Naive thymus-derived CD4-positive, alpha-beta T cell (primary cell): Measurements from ENCODE around the gene AFF4. TPM values are rescaled to one million over a fixed set of nuclear protein-coding genes. Genes with fewer than 3 reads are reported as not detected.

Experiments
- ATAC-seq: fragments of 150-1000 bp; cut with Tn5 transposase; 2 replicates; pipeline ENCODE4 v1.10.0; 2021; ENCODE audit warnings: mild to moderate bottlenecking, moderate library complexity
- CTCF ChIA-PET: fragments of 350-600 bp; sonication (Branson Sonifier 250); formaldehyde crosslinking; loops from one replicate; lab custom pipeline; 2021; ENCODE audit warnings: antibody characterized with exemption; lab: Charles Lee
- POLR2A ChIA-PET: fragments of 350-600 bp; sonication (Branson Sonifier 250); formaldehyde crosslinking; loops from one replicate; lab custom pipeline; 2021; ENCODE audit warnings: antibody characterized with exemption, inconsistent platforms; lab: Charles Lee
- DNase-seq, 9 donors: peaks; one replicate each; pipeline versions ENCODE4 v3.0.0 to v3.0.0-alpha.2; 2020 to 2022; ENCODE audit warnings: mixed read lengths in 1 of 9
- H3K27ac ChIP-seq: one replicate; pipeline ENCODE4 v1.7.0; 2013; ENCODE audit warnings: mild to moderate bottlenecking, low read depth, low read length, moderate library complexity
- H3K27me3 ChIP-seq, 2 donors: one replicate each; pipeline ENCODE4 v1.7.0; 2013; ENCODE audit warnings: low read length in 2 of 2, mild to moderate bottlenecking in 2 of 2, moderate library complexity in 2 of 2; ENCODE audit not compliant: control insufficient read depth in 2 of 2, insufficient read depth in 2 of 2
- H3K36me3 ChIP-seq, 3 experiments: 1 replicate in 2 of 3; 2 replicates in 1 of 3; pipeline ENCODE4 v1.7.0; 2013; ENCODE audit warnings: low read length in 3 of 3, mild to moderate bottlenecking in 3 of 3, moderate library complexity in 1 of 3; ENCODE audit not compliant: insufficient read depth in 3 of 3, control insufficient read depth in 2 of 3
- H3K4me1 ChIP-seq, 2 donors: one replicate each; pipeline ENCODE4 v1.7.0; 2013; ENCODE audit warnings: low read length in 2 of 2, mild to moderate bottlenecking in 2 of 2, moderate library complexity in 1 of 2; ENCODE audit not compliant: control insufficient read depth in 2 of 2, insufficient read depth in 2 of 2
- H3K4me3 ChIP-seq: 2 replicates; pipeline ENCODE4 v1.7.0; 2013; ENCODE audit warnings: mild to moderate bottlenecking, low read length
- H3K9me3 ChIP-seq, 3 experiments: 1 replicate in 2 of 3; 2 replicates in 1 of 3; pipeline ENCODE4 v1.7.0; 2013; ENCODE audit warnings: low read length in 3 of 3; ENCODE audit not compliant: control insufficient read depth in 2 of 3
- H3K27ac Mint-ChIP-seq, 9 donors: one replicate each; pipeline ENCODE4 v1.8.0; 2020 to 2022; ENCODE audit warnings: mixed read lengths in 9 of 9, mild to moderate bottlenecking in 8 of 9, moderate library complexity in 5 of 9, inconsistent platforms in 2 of 9
- H3K27me3 Mint-ChIP-seq, 5 donors: one replicate each; pipeline ENCODE4 v1.8.0; 2021 to 2022; ENCODE audit warnings: mixed read lengths in 5 of 5, mild to moderate bottlenecking in 1 of 5
- H3K36me3 Mint-ChIP-seq, 5 donors: one replicate each; pipeline ENCODE4 v1.8.0; 2020 to 2022; ENCODE audit warnings: mixed read lengths in 5 of 5, mild to moderate bottlenecking in 3 of 5, inconsistent platforms in 1 of 5
- H3K4me1 Mint-ChIP-seq, 7 donors: one replicate each; pipeline ENCODE4 v1.8.0; 2020 to 2022; ENCODE audit warnings: mixed read lengths in 7 of 7, mild to moderate bottlenecking in 3 of 7, inconsistent platforms in 1 of 7
- H3K4me3 Mint-ChIP-seq, 10 donors: one replicate each; pipeline ENCODE4 v1.8.0; 2020 to 2022; ENCODE audit warnings: mild to moderate bottlenecking in 10 of 10, mixed read lengths in 10 of 10, moderate library complexity in 6 of 10, inconsistent platforms in 2 of 10
- H3K9me3 Mint-ChIP-seq, 11 donors: one replicate each; pipeline ENCODE4 v1.8.0; 2020 to 2022; ENCODE audit warnings: mixed read lengths in 11 of 11, mild to moderate bottlenecking in 4 of 11, inconsistent platforms in 1 of 11, moderate library complexity in 1 of 11
- intact Hi-C, 2 donors: fragments of 100-400 bp; cut with micrococcal nuclease; formaldehyde crosslinking; loops; one replicate each; pipeline ENCODE4 v1.15.1; 2023
- polyA plus RNA-seq, 2 donors: library from polyadenylated mRNA; unstranded; fragments of 300-500 nt; fragmentation: Illumina TruSeq; gene quantifications; one replicate each; pipeline ENCODE4 v1.2.3, GENCODE V29; 2021
- total RNA-seq, 6 experiments: library from RNA in 5 of 6; stranded (reverse) in 5 of 6; gene quantifications; 1 replicate in 5 of 6; 2 replicates in 1 of 6; pipeline ENCODE4 v1.2.3 and lab custom pipeline; 2021 to 2026

The AFF4 gene
- total and polyA plus RNA-seq, 7 experiments from 2014 or later = 25.3 to 82.3 (median 63.3) TPM

- Histone ChIP-seq H3K4me1 (no peaks in the 10 kb centered on the region), H3K9me3 (no peaks in the 10 kb centered on the region), H3K36me3 (peaks cover 19 to 59% (median 20%) of the 10 kb centered on the region in 3 experiments), H3K4me3 (no peak overlapping the region), H3K27ac (no peak overlapping the region), H3K27me3 (no peaks in the 10 kb centered on the region)
- ChIA-PET POLR2A (no interaction called here), CTCF (no interaction called here)
- H3K27me3 Mint-ChIP-seq = no peaks in the 10 kb centered on the region
- H3K9me3 Mint-ChIP-seq = no peaks in the 10 kb centered on the region
- DNase-seq = no peak
- no peak for ATAC-seq
- no peak overlapping the region for H3K4me3 Mint-ChIP-seq
- peak overlapping the region in 1 of 9 donors; percentile 10 for H3K27ac Mint-ChIP-seq
- intact Hi-C loops = loop anchor here in 1 of 2 donors (10.0 kb wide), 1 partner anchor 362 kb away; no protein-coding TSS in a partner anchor
- H3K4me1 Mint-ChIP-seq = peaks cover 0 to 8% (median 0%) of the 10 kb centered on the region in 7 donors
- H3K36me3 Mint-ChIP-seq = peaks cover 4 to 49% (median 29%) of the 10 kb centered on the region in 5 donors
These were observed 76.2 kb downstream of the AFF4 start for GRCh38 chr5:132887283-132887682.

DNA sequence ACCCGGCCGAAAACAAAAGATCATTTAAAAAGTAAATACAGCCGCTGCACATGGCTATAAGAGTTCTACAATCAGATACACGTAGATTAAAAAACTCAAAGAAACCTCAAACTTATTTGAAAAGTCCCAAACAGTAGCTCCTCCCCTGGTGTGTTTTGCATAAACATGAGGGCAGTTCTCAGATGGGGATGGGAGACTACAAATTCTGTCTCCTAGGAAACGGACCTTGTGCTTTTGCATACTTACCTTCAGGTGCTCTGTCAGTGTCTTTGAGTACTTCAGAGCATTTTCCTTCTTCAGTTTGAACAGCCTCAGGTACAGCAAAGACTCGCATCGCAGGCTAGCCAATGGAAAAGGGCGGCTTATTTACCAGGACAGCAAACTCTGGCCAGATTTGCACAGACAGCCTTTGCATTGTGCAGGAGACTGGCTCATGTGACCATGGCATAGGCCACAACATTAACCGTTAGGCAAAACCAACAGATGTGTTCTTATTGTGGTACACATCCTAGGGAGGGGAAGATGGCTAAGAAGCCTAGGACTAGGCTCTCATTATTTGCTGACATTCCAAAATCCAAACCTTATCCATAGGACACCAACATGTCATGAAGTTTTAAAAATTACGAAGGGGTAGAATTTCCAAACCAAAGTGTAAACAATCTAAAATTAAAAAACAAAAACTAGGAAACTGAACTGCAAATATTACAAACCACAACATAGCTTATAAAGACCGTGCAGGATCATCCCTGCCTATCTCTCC lies 77.2 kb downstream of the AFF4 start:
- intact Hi-C loops = loop anchor here in 1 of 2 donors (10.0 kb wide), 1 partner anchor 361 kb away; no protein-coding TSS in a partner anchor
- DNase-seq (no peak), ATAC-seq (no peak)
- Mint-ChIP-seq H3K27me3 (no peaks in the 10 kb centered on the region), H3K9me3 (no peaks in the 10 kb centered on the region), H3K27ac (peak overlapping the region in 2 of 9 donors; percentile 27 to 69), H3K4me1 (peaks cover 0 to 8% (median 0%) of the 10 kb centered on the region in 7 donors), H3K36me3 (peaks cover 4 to 43% (median 24%) of the 10 kb centered on the region in 5 donors), H3K4me3 (no peak overlapping the region)
- CTCF ChIA-PET = no interaction called here
- no peak overlapping the region for H3K4me3 ChIP-seq
- H3K36me3 ChIP-seq = peaks cover 15 to 57% (median 27%) of the 10 kb centered on the region in 3 experiments
- POLR2A ChIA-PET = no interaction called here
- no peaks in the 10 kb centered on the region for H3K27me3 ChIP-seq
- no peaks in the 10 kb centered on the region for H3K4me1 ChIP-seq
- no peaks in the 10 kb centered on the region for H3K9me3 ChIP-seq
- no peak overlapping the region for H3K27ac ChIP-seq

DNA sequence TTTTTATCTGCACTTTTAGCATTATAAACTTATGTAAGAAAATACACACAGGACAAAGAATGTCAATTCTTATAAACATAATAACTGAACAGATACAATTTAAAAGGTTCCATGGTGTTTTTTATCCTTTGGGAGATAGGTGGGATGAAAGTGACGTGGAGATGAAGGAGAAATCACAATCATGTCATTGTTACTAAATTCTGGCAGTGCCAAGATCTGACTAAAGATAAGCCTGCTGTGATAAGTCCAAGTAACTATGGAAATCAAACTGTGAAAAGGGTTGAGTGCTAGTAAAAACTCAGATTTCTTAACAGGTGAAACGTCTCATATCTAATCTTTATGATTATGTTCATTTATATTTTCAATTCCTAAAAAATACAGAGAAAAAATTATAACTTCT lies 78.9 kb downstream of the AFF4 start:
- intact Hi-C loops = loop anchor here in 1 of 2 donors (10.0 kb wide), 1 partner anchor 360 kb away; no protein-coding TSS in a partner anchor

DNA sequence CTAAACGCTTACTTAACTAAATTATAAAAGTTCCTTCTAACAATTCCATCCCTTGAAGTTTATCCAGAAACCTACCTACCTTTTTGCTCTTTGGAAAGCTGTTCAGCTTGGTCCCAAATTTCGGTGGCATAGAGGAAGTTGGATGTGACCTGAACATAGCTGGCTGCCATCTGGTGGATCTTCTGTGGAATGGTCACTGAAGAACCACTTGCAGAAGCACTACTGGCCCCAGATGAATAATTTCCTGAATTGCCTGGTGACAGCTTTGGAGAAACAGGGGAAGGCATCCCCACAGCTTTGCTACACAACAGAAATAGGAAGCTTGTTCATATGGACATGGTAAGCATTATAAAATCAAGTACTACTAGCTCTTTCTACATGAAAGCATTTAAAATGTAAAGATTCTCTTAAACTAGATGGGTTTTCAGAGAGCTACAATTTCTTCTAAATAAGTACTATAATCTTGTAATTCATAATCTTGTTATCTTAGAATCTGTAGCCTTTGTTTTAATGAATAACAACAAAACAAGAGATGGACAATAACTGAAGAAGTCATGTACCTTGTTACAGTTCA lies 80.1 kb downstream of the AFF4 start:
- peaks cover 4 to 49% (median 27%) of the 10 kb centered on the region in 5 donors for H3K36me3 Mint-ChIP-seq

More for the DNA sequence above, 78.9 kb downstream of the AFF4 start:
- Mint-ChIP-seq H3K4me1 (peaks cover 0 to 8% (median 0%) of the 10 kb centered on the region in 7 donors), H3K9me3 (no peaks in the 10 kb centered on the region), H3K36me3 (peaks cover 4 to 45% (median 26%) of the 10 kb centered on the region in 5 donors), H3K27me3 (no peaks in the 10 kb centered on the region), H3K27ac (peak overlapping the region in 3 of 9 donors; percentile 30 to 76 (median 41)), H3K4me3 (no peak overlapping the region)
- Histone ChIP-seq H3K36me3 (peaks cover 15 to 71% (median 28%) of the 10 kb centered on the region in 3 experiments), H3K27ac (no peak overlapping the region), H3K9me3 (no peaks in the 10 kb centered on the region), H3K4me1 (no peaks in the 10 kb centered on the region), H3K27me3 (no peaks in the 10 kb centered on the region), H3K4me3 (no peak overlapping the region)
- POLR2A ChIA-PET = no interaction called here
- DNase-seq = no peak
- no peak for ATAC-seq
- CTCF ChIA-PET = interaction anchor here (2.0 kb wide), 1 partner anchor 55 kb away, joined by 9 read pairs; the partner anchor contains the start of gene SHROOM1

DNA sequence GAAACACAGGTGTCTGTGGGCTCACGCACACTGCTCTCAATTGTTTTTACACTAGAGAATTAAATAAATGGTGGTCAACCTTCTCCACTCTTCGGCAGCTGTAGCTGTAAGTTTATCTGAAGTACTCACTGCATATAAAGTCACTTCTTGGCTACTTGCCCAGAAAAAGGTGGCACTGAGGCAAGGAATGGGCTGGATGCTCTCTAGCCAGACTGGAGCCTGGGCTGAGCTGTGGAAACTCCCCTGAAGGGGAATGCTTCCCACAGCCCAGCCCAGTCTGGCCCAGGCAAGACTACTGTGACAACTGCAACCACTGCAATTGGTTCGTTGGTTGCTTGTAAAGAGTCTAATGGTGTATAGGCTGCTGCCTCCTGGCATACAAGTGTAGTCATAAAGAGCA lies 85.5 kb downstream of the AFF4 start:
- Mint-ChIP-seq H3K4me3 (no peak overlapping the region), H3K36me3 (peaks cover 3 to 30% (median 4%) of the 10 kb centered on the region in 5 donors), H3K9me3 (no peaks in the 10 kb centered on the region), H3K27ac (peak overlapping the region in 1 of 9 donors; percentile 48), H3K27me3 (no peaks in the 10 kb centered on the region), H3K4me1 (peaks cover 0 to 1% (median 0%) of the 10 kb centered on the region in 7 donors)
- peaks cover 0 to 46% (median 13%) of the 10 kb centered on the region in 3 experiments for H3K36me3 ChIP-seq
- H3K9me3 ChIP-seq = no peaks in the 10 kb centered on the region
- ATAC-seq (no peak), DNase-seq (no peak)
- no peaks in the 10 kb centered on the region for H3K4me1 ChIP-seq
- ChIA-PET CTCF (no interaction called here), POLR2A (interaction anchor here (1.3 kb wide), 1 partner anchor 11 kb away, joined by 8 read pairs; the partner anchor contains the start of genes GDF9 and UQCRQ)
- H3K4me3 ChIP-seq = no peak overlapping the region
- intact Hi-C loops = no loop called here
- H3K27me3 ChIP-seq = no peaks in the 10 kb centered on the region
- H3K27ac ChIP-seq = no peak overlapping the region

More for the DNA sequence above, 80.1 kb downstream of the AFF4 start:
- peak overlapping the region in 5 of 9 donors; percentile 0 to 73 (median 52) for H3K27ac Mint-ChIP-seq
- H3K27ac ChIP-seq = no peak overlapping the region
- H3K36me3 ChIP-seq = peaks cover 7 to 72% (median 28%) of the 10 kb centered on the region in 3 experiments
- ChIA-PET CTCF (interaction anchor here (0.6 to 2.0 kb wide), 6 partner anchors 16 to 530 kb away, joined by 3 to 9 read pairs (median 4); partner anchors contain the start of genes IRF1 and SHROOM1), POLR2A (interaction anchor here (0.9 kb wide), 1 partner anchor 10 kb away, joined by 3 read pairs; no protein-coding TSS in a partner anchor)
- peak in 6 of 9 donors; percentile 12 to 31 (median 19) for DNase-seq
- no peaks in the 10 kb centered on the region for H3K9me3 ChIP-seq
- peak; percentile 86 for ATAC-seq
- H3K27me3 ChIP-seq = no peaks in the 10 kb centered on the region
- no peak overlapping the region for H3K4me3 Mint-ChIP-seq
- peaks cover 0 to 8% (median 0%) of the 10 kb centered on the region in 7 donors for H3K4me1 Mint-ChIP-seq
- no peaks in the 10 kb centered on the region for H3K9me3 Mint-ChIP-seq
- H3K27me3 Mint-ChIP-seq = no peaks in the 10 kb centered on the region
- intact Hi-C loops = loop anchor here (1.0 to 10.0 kb wide), 3 partner anchors 53 to 498 kb away; partner anchors contain the start of gene SHROOM1 (in 2 of the 2)
- H3K4me1 ChIP-seq = no peaks in the 10 kb centered on the region
- no peak overlapping the region for H3K4me3 ChIP-seq

DNA sequence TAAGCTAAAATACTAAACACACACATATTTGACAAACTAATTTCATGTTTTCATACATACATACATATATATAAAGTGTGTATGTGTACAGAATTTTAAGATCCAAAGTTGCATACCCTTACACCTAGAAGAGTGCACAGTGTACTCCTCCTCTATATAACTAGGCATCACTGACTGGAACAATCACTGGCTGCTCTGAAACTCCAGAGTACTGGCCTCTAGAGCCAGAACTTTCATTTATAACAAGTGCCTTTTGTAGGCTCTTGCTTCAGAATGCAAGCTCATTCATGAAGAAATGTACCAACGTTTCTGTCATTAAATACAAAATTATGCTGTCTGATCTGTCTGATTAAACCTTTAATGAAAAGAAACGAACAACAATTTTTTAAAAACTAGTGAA lies 86.0 kb downstream of the AFF4 start:
- no peak overlapping the region for H3K27ac ChIP-seq
- H3K9me3 ChIP-seq = no peaks in the 10 kb centered on the region
- H3K27me3 ChIP-seq = no peaks in the 10 kb centered on the region
- no peaks in the 10 kb centered on the region for H3K9me3 Mint-ChIP-seq
- no peak overlapping the region for H3K4me3 Mint-ChIP-seq
- ChIA-PET POLR2A (interaction anchor here (1.0 to 1.3 kb wide), 2 partner anchors 9 to 11 kb away, joined by 3 to 8 read pairs; partner anchors contain the start of genes GDF9 and UQCRQ), CTCF (no interaction called here)
- H3K27me3 Mint-ChIP-seq = no peaks in the 10 kb centered on the region
- no peak for DNase-seq
- H3K36me3 ChIP-seq = peaks cover 0 to 44% (median 9%) of the 10 kb centered on the region in 3 experiments
- H3K4me3 ChIP-seq = no peak overlapping the region
- no peak overlapping the region for H3K27ac Mint-ChIP-seq
- H3K4me1 ChIP-seq = no peaks in the 10 kb centered on the region
- intact Hi-C loops = no loop called here
- no peak for ATAC-seq
- peaks cover 0 to 26% (median 3%) of the 10 kb centered on the region in 5 donors for H3K36me3 Mint-ChIP-seq
- peaks cover 0 to 4% (median 0%) of the 10 kb centered on the region in 7 donors for H3K4me1 Mint-ChIP-seq
